VCaP (cell line): ENCODE results near the gene ACR.

Experiments
- H3K27ac ChIP-seq: fragments of 450-650 bp; 2 replicates; pipeline ENCODE4 v1.5.1; 2017
- CTCF ChIP-seq: fragments of 450-650 bp; conservative IDR thresholded peaks from 2 replicates; pipeline ENCODE4 v1.5.1; 2017; ENCODE audit warnings: mild to moderate bottlenecking, moderate library complexity

ACR gene

DNA sequence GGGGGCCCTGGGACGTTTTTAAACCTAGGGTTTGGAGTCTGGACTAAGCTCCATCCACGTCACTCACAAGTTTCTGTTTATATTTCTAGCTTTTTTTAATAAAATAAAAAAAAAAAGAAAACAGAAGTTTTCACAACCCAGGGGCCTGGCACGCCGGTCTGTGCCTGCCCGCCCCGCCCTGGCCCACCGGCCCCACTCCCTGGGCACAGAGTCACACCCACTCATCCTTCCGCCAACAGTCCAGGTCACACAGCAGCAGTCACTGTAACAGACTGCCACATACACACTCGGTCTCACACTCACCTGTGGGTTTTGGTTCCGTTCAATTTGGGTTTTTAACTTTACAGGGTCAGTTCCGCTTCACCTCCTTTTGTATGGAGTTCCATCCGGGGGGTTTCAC lies 5.3 kb upstream of the ACR start:
- TF ChIP-seq CTCF = no peak
- no peak overlapping the region for H3K27ac ChIP-seq

DNA sequence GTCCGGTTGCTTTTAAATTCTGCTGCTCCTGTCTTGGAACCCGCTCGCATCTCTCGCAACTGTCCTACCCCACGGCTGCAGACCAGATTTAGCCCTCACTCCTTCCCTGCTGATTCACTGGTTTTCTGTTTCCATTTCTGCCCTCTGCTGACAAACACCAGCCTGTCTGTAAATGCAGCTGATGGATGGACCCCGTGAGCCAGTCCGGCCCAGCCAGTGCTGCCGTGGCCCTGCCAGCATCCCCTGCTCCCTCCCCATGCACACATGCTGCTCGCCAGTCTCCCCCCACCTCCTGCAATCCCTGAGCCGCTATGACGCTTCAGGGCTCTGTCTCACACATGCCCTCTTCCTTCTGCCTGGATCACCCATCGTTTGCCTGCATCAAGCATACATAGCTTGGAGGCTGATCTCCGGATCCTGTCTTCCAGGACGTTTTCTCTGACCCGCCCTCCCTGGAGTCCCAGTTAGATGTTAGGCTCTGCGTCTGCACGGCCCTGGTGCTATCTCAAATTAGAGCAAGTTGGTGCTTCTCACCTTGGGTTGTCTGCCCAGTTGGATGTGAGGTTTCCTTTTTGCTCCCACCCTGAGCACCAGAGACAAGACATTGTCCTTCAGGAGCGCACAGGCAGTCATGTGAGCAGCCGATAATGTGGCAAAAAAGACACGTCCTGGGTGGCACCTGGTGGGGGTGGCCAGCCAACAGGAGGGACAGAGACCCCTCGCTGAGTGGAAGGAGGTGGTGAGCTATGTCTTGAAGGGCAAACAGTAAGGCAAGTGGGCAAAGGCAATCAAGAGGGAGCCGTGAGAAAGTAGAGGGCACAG lies 4.3 kb upstream of the ACR start:
- H3K27ac ChIP-seq = no peak overlapping the region
- TF ChIP-seq CTCF = no peak

DNA sequence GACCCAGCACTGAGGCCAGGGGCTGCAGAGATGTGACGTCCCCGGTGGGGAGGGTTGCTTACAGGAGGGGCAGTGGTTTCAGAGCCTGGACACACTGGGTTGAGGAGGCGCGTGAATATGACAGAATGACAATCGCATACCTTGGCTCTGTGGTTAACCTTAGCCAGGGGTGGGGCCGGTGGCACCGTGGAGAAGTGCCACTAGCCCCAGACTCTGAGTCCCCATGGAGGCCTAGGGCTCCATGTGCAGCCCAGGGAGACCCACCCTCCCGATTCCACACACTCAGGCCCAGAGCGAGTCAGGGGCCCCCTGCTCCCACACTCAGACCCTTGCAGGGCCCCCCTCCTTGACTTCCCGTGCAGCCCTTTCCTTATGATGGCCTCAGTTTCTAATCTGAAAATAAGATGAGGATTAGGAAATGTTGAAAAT lies 3.6 kb upstream of the ACR start:
- no peak for TF ChIP-seq CTCF

DNA sequence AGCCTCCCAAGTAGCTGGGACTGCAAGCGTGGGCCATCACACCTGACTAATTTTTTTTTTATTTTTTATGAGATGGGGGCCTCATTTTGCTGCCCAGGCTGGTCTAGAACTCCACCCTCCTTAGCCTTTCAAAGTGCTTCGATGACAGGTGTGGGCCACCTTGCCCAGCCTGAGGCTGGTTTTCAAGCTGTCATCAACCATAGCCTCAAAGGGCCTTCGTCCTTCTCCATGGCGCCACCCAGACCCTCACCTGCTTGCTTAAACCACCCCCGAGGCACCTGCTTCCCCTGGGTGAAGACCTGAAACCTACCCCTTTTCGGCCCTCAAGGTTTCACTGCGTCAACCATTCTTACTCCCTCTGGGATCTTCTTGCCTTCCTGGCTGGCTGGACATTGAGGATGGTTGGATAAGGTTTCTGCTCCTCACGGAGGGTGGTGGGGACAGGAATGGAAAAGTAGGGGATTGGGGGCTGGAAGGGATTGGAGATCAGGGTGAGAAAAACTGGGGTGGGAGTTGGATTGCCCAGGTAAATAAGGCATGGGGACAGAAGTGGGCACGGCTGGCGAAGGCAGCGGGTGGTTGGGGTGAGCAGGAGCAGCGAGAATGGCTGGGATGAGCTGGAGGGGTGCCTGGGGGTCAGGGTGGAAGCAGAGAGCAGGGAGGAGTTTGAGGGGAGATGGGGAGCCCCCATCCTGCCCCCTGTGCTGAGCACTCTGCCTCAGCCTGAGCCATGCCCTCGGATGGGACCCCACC lies 2.8 kb upstream of the ACR start:
- no peak for TF ChIP-seq CTCF
- H3K27ac ChIP-seq = no peak overlapping the region

More for the DNA sequence above, 3.6 kb upstream of the ACR start:
- H3K27ac ChIP-seq = no peak overlapping the region

DNA sequence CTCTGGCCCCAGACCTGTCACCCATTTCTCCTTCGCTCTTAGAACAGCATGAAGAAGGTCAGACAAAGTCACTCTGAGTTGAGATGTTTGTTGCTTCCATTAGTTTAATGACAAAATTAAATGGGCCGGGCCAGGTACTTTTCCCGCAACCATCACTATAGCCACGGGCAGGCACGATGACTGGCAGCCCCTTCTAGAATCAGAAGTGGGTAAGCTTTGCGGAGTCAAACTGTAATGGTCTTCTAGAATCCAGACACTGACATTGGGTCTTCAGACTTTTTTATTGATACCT lies 2.3 kb upstream of the ACR start:
- TF ChIP-seq CTCF = no peak
- no peak overlapping the region for H3K27ac ChIP-seq

DNA sequence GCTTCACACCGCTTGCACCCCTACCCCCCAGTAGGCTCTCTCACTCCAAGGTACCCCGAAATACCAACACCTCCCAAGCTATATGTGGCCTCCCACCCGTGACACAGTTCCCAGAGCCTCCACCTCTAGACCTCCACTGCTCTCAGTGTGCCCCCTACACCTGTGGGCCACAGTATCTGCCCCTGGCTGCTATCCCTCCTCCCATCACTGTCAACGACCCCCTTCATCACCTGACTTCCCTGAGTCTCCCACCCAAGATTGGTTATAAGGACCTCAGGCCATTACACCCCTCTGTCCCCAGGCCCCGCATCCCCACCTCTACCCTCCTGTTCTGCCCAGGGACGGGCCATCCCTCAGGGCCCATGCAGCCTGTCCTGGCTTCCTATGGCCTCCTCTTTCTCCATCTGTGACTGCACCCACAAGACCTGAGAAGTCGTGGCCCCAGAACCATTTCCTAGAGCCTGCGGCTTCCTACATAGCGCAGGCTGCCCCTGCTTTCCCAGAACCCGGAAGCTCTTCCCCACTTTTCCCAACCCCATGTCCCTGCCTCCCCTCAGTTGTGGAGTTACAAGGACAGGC lies 734 bp downstream of the ACR start:
- no peak for TF ChIP-seq CTCF

GRCh38 chr22:50739279-50739691 lies 1.3 kb downstream of the ACR start:
- no peak overlapping the region for H3K27ac ChIP-seq

More for the DNA sequence above, 734 bp downstream of the ACR start:
- H3K27ac ChIP-seq = no peak overlapping the region

More at GRCh38 chr22:50739279-50739691, 1.3 kb downstream of the ACR start:
- no peak for TF ChIP-seq CTCF
